Fibroblast of lung (primary cell): ENCODE measurements around the gene TF.

Source experiments
- CTCF ChIP-seq, 2 donors: IDR thresholded peaks in 1 of 2; conservative IDR thresholded peaks in 1 of 2; 1 replicate in 1 of 2; 2 replicates in 1 of 2; pipeline ENCODE4 v1.5.1; 2011 to 2012; ENCODE audit warnings: low read length in 2 of 2, control low read depth in 1 of 2, inconsistent platforms in 1 of 2, low read depth in 1 of 2, mild to moderate bottlenecking in 1 of 2
- EZH2 ChIP-seq: IDR thresholded peaks from 2 replicates; pipeline ENCODE4 v1.5.1; 2012; ENCODE audit warnings: low read length, control low read depth, mild to moderate bottlenecking; ENCODE audit errors: missing control alignments

GRCh38 chr3:133836497-133837158 lies 90.4 kb downstream of the TF start:
- TF ChIP-seq CTCF (conservative IDR thresholded peaks at IDR 0.05 in 1 of 2, IDR thresholded peaks at IDR 0.05 in 1 of 2; ENCODE audit: low read depth in 1 of 2, low read length in 2 of 2) (no peak), EZH2 (no peak)
